ENCODE data around the gene PACRG. TPM values are rescaled to one million over a fixed set of nuclear protein-coding genes. Genes with fewer than 3 reads are reported as not detected.

PACRG gene
- total RNA-seq, 1 donor from 2014 or later: 1.2 TPM

GRCh38 chr6:163239572-163240340, 512.0 kb downstream of the PACRG start:
- H3K4me1 Mint-ChIP-seq (ENCODE audit: unreplicated experiment): no peaks in the 10 kb centered on the region
- TF ChIP-seq CTCF (IDR thresholded peaks at IDR 0.05): no peak
- no peaks in the 10 kb centered on the region for H3K9me3 Mint-ChIP-seq (ENCODE audit: unreplicated experiment)
- no peaks in the 10 kb centered on the region for H3K36me3 Mint-ChIP-seq (ENCODE audit: unreplicated experiment)
- no peak overlapping the region for H3K4me3 Mint-ChIP-seq (ENCODE audit: unreplicated experiment)
- peaks cover 2% of the 10 kb centered on the region for H3K27me3 Mint-ChIP-seq (ENCODE audit: unreplicated experiment)
- H3K27ac Mint-ChIP-seq (ENCODE audit: unreplicated experiment): no peak overlapping the region
- DNase-seq (ENCODE audit: extremely low spot score, unreplicated experiment): no peak

DNA sequence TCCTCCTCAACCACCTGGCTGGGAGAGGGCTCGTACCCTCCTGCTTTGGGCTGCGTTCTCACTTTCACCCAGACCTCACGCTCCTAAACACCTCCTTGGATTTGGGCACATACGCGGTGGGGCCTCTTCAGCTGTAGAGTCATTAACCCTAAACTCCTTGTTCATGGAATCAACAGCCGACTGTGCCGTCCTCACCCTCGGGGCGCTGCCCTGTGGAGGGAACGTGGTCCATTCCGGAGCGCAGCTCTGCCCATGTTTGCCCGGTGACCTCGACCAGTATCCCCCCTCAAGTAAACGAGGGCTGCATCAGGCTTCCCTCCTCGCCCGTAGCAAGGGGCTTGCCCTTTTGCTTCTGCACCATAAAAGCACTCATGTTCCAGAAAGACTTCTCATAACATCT, 512.8 kb downstream of the PACRG start:
- H3K27ac Mint-ChIP-seq (ENCODE audit: unreplicated experiment): no peak overlapping the region
- no peaks in the 10 kb centered on the region for H3K4me1 Mint-ChIP-seq (ENCODE audit: unreplicated experiment)
- H3K9me3 Mint-ChIP-seq (ENCODE audit: unreplicated experiment): no peaks in the 10 kb centered on the region
- no peak for TF ChIP-seq CTCF (IDR thresholded peaks at IDR 0.05)
- peaks cover 2% of the 10 kb centered on the region for H3K27me3 Mint-ChIP-seq (ENCODE audit: unreplicated experiment)
- H3K4me3 Mint-ChIP-seq (ENCODE audit: unreplicated experiment): no peak overlapping the region
- no peaks in the 10 kb centered on the region for H3K36me3 Mint-ChIP-seq (ENCODE audit: unreplicated experiment)
- DNase-seq (ENCODE audit: extremely low spot score, unreplicated experiment): no peak

DNA sequence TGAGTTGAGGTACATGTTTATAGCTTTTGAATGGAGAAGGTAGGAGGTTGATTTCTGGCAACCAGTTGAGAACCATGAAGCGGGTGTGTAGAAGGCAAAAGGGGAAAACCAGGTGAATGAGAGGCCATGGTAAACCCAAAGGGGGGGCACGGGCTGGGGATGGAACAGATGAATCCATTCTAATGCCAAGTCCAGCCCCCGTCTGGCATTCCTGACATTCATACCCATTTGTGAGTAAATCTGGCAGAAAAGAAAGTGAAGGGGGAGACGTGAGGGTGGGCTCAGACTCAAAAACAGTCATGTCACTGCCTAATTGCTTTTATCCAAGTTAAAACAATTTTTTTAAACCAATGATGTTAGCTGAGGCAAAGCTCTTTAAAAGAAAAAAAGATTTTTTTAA, 513.9 kb downstream of the PACRG start:
- DNase-seq (ENCODE audit: extremely low spot score, unreplicated experiment): no peak
- TF ChIP-seq CTCF (IDR thresholded peaks at IDR 0.05): no peak
- H3K4me3 Mint-ChIP-seq (ENCODE audit: unreplicated experiment): no peak overlapping the region
- H3K27ac Mint-ChIP-seq (ENCODE audit: unreplicated experiment): no peak overlapping the region
- H3K36me3 Mint-ChIP-seq (ENCODE audit: unreplicated experiment): no peaks in the 10 kb centered on the region
- H3K9me3 Mint-ChIP-seq (ENCODE audit: unreplicated experiment): no peaks in the 10 kb centered on the region
- peaks cover 2% of the 10 kb centered on the region for H3K27me3 Mint-ChIP-seq (ENCODE audit: unreplicated experiment)
- no peaks in the 10 kb centered on the region for H3K4me1 Mint-ChIP-seq (ENCODE audit: unreplicated experiment)

- Mint-ChIP-seq H3K9me3 (ENCODE audit: unreplicated experiment) (no peaks in the 10 kb centered on the region), H3K27ac (ENCODE audit: unreplicated experiment) (no peak overlapping the region), H3K36me3 (ENCODE audit: unreplicated experiment) (no peaks in the 10 kb centered on the region), H3K27me3 (ENCODE audit: unreplicated experiment) (peaks cover 2% of the 10 kb centered on the region), H3K4me3 (ENCODE audit: unreplicated experiment) (no peak overlapping the region), H3K4me1 (ENCODE audit: unreplicated experiment) (no peaks in the 10 kb centered on the region)
- TF ChIP-seq CTCF (IDR thresholded peaks at IDR 0.05): no peak
- no peak for DNase-seq (ENCODE audit: extremely low spot score, unreplicated experiment)
Observed at GRCh38 chr6:163243083-163243482, 515.3 kb downstream of the PACRG start.

- Mint-ChIP-seq H3K4me1 (ENCODE audit: unreplicated experiment) (no peaks in the 10 kb centered on the region), H3K36me3 (ENCODE audit: unreplicated experiment) (no peaks in the 10 kb centered on the region), H3K4me3 (ENCODE audit: unreplicated experiment) (no peak overlapping the region), H3K9me3 (ENCODE audit: unreplicated experiment) (no peaks in the 10 kb centered on the region), H3K27me3 (ENCODE audit: unreplicated experiment) (no peaks in the 10 kb centered on the region), H3K27ac (ENCODE audit: unreplicated experiment) (no peak overlapping the region)
- no peak for TF ChIP-seq CTCF (IDR thresholded peaks at IDR 0.05)
- no peak for DNase-seq (ENCODE audit: extremely low spot score, unreplicated experiment)
Observed at GRCh38 chr6:163243692-163244589, 516.2 kb downstream of the PACRG start.

All from osteocyte (in vitro differentiated cells).